Hair follicle dermal papilla cell (primary cell): ENCODE data around the gene FIGLA. TPM values are rescaled to one million over a fixed set of nuclear protein-coding genes. Genes with fewer than 3 reads are reported as not detected.

ENCODE experiments used
- small RNA-seq: library from RNA; depleted of rRNA; stranded (forward); fragments of <200 nt; gene quantifications from one replicate; pipeline ENCODE3, GENCODE V24; 2012
- total RNA-seq: library from RNA; depleted of rRNA; stranded (reverse); fragments of >200 nt; gene quantifications from 2 replicates; pipeline ENCODE4 v1.2.3, GENCODE V29; 2012

Gene FIGLA
- not detected in 2 replicates for total RNA-seq

GRCh38 chr2:70790136-70790828 is at the start of gene FIGLA:
Gene FIGLA, minus strand, starts transcription at chr2:70790643. Its CDS starts 5 bp downstream, at chr2:70790638.

GRCh38 chr2:70835643-70836042 is 45.2 kb upstream of the FIGLA start, which contains the start of gene CD207:
Gene CD207, minus strand, starts transcription at chr2:70835816. Its CDS starts 40 bp downstream, at chr2:70835776.

GRCh38 chr2:70820499-70820898 is 30.1 kb upstream of the FIGLA start, which contains the start of gene CLEC4F:
Gene CLEC4F, minus strand, starts transcription at chr2:70820599. Its CDS starts 76 bp downstream, at chr2:70820523.

GRCh38 chr2:70767699-70768589 is 22.5 kb downstream of the FIGLA start, which contains the start of gene ADD2:
Gene ADD2, minus strand, starts transcription at chr2:70768200. Its CDS starts 61,792 bp downstream, at chr2:70706408.

Small RNA genes within 50 kb of the gene (small RNA-seq; reads per million reads assigned to genes)
- not detected for gene HMGN2P21

Other genes starting within 250 kb of the FIGLA start
- gene TGFA, start 236.8 kb downstream of the FIGLA start, total RNA-seq: 0.49 and 1.3 TPM in 2 replicates
- gene ADD2, start 22.4 kb downstream of the FIGLA start, total RNA-seq: 0.32 TPM in 1 of 2 replicates, not detected in the other
- gene CLEC4F, start 30.0 kb upstream of the FIGLA start, total RNA-seq: not detected in 2 replicates
- gene CD207, start 45.2 kb upstream of the FIGLA start, total RNA-seq: not detected in 2 replicates
- gene VAX2, start 109.9 kb upstream of the FIGLA start, total RNA-seq: 2.9 and 3.2 TPM in 2 replicates
- gene ATP6V1B1, start 145.3 kb upstream of the FIGLA start, total RNA-seq: 1.1 and 2.1 TPM in 2 replicates
- gene ANKRD53, start 188.0 kb upstream of the FIGLA start, total RNA-seq: 2.4 and 2.7 TPM in 2 replicates
- 32.1 and 44.8 TPM in 2 replicates for gene TEX261, start 204.2 kb upstream of the FIGLA start, total RNA-seq